ENCODE measurements around the gene CATSPERD. TPM values are rescaled to one million over a fixed set of nuclear protein-coding genes. Genes with fewer than 3 reads are reported as not detected.
"Not testable (repeated sequence)": the region's sequence is repeated elsewhere in the genome, so short reads cannot be mapped to it uniquely, and the experiment has no call there.

The CATSPERD gene
- polyA plus RNA-seq, 2 of the 4 experiments (the other 2 are of a cell fraction): 0.03 TPM; not detected in 1

DNA sequence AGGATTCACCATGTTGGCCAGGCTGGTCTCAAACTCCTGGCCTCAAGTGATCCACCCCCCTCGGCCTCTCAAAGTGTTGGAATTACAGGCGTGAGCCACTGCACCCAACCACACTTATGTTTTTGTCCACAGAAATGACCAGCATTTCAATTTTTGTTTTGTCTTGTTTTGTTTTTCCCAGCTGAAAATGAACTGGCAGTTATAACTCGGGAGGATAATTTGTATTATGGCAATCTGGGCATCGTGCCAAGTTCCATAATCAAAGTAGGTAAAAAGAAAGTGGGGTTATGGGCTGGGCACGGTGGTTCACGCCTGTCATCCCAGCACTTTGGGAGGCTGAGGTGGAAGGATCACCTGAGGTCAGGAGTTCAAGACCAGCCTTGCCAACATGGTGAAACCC is 28.5 kb downstream of the CATSPERD start:
- not testable (repeated sequence) for H3K27ac ChIP-seq; DNase-seq (ENCODE audit: low read depth in 1 of 2, low spot score in 1 of 2); H3K4me2 ChIP-seq; ATAC-seq; H3K4me1 ChIP-seq; FAIRE-seq; H3K4me3 ChIP-seq; H3K9me3 ChIP-seq
- WGBS (ENCODE audit: missing lambda C conversion rate): 41% methylated on average over 6 of the region's 6 CpGs
- POLR2A ChIA-PET: interaction anchor here (0.6 to 0.8 kb wide), 2 partner anchors 29 to 57 kb away, joined by 3 to 6 read pairs; partner anchors contain the start of genes CATSPERD and LONP1
- CTCF ChIA-PET: interaction anchor here (0.7 to 0.8 kb wide), 2 partner anchors 55 to 418 kb away, joined by 3 read pairs; no protein-coding TSS in a partner anchor

- 65% methylated on average over 5 of the region's 5 CpGs for WGBS (ENCODE audit: missing lambda C conversion rate)
Measured at GRCh38 chr19:5749505-5749904, 29.1 kb downstream of the CATSPERD start.

GRCh38 chr19:5751709-5752108 is 31.3 kb downstream of the CATSPERD start:
- FAIRE-seq (no peak), DNase-seq (ENCODE audit: low read depth in 1 of 2, low spot score in 1 of 2) (no peak), ATAC-seq (no peak)
- H3K4me3 ChIP-seq: no peak overlapping the region
- no peak overlapping the region for H3K27ac ChIP-seq
- WGBS (ENCODE audit: missing lambda C conversion rate): 75% methylated on average over 7 of the region's 7 CpGs
- H3K9me3 ChIP-seq: no peaks in the 10 kb centered on the region
- H3K4me1 ChIP-seq: no peaks in the 10 kb centered on the region
- CTCF ChIA-PET: interaction anchor here (1.6 kb wide), 1 partner anchor 53 kb away, joined by 4 read pairs; no protein-coding TSS in a partner anchor
- POLR2A ChIA-PET: no interaction called here
- TF ChIP-seq TP53 (CRISPR knock-in tag; IDR thresholded peaks at IDR 0.05): no peak
- no peak for TF ChIP-seq EHMT2 (IDR thresholded peaks at IDR 0.05; ENCODE audit: low read depth)
- no peak for TF ChIP-seq FOSL2 (IDR thresholded peaks at IDR 0.05)
- no peak for TF ChIP-seq FOSL2 (CRISPR knock-in tag; IDR thresholded peaks at IDR 0.05)
- no peak for TF ChIP-seq RAD21 (conservative IDR thresholded peaks at IDR 0.05 in 1 of 2, IDR thresholded peaks at IDR 0.05 in 1 of 2)
- TF ChIP-seq KDM1A (IDR thresholded peaks at IDR 0.05; ENCODE audit: low read depth): no peak
- H3K4me2 ChIP-seq: no peak overlapping the region

More at GRCh38 chr19:5749505-5749904, 29.1 kb downstream of the CATSPERD start:
- no peaks in the 10 kb centered on the region for H3K9me3 ChIP-seq
- DNase-seq (ENCODE audit: low read depth in 1 of 2, low spot score in 1 of 2): no peak
- no peak for FAIRE-seq
- no peak overlapping the region for H3K4me2 ChIP-seq
- H3K4me1 ChIP-seq: no peaks in the 10 kb centered on the region
- H3K27ac ChIP-seq: no peak overlapping the region
- CTCF ChIA-PET: interaction anchor here (0.7 kb wide), 1 partner anchor 417 kb away, joined by 3 read pairs; no protein-coding TSS in a partner anchor
- H3K4me3 ChIP-seq: no peak overlapping the region
- no peak for ATAC-seq
- no peak for TF ChIP-seq ZNF302 (CRISPR knock-in tag; IDR thresholded peaks at IDR 0.05)
- TF ChIP-seq ATOH8 (CRISPR knock-in tag; IDR thresholded peaks at IDR 0.05; ENCODE audit: low read depth): no peak
- no peak for TF ChIP-seq HOXB5 (CRISPR knock-in tag; IDR thresholded peaks at IDR 0.05)
- no peak for TF ChIP-seq RCOR1 (IDR thresholded peaks at IDR 0.05; ENCODE audit: low read depth, low read length)
- no peak for TF ChIP-seq CHD2 (IDR thresholded peaks at IDR 0.05; ENCODE audit: low read length, partially characterized antibody)
- TF ChIP-seq ESRRA (IDR thresholded peaks at IDR 0.05; ENCODE audit: borderline replicate concordance, low read length): no peak
- no peak for TF ChIP-seq ELK1 (IDR thresholded peaks at IDR 0.05; ENCODE audit: low read depth, low read length)
- TF ChIP-seq KDM1A (IDR thresholded peaks at IDR 0.05; ENCODE audit: low read depth): no peak
- TF ChIP-seq, protein P1, sequence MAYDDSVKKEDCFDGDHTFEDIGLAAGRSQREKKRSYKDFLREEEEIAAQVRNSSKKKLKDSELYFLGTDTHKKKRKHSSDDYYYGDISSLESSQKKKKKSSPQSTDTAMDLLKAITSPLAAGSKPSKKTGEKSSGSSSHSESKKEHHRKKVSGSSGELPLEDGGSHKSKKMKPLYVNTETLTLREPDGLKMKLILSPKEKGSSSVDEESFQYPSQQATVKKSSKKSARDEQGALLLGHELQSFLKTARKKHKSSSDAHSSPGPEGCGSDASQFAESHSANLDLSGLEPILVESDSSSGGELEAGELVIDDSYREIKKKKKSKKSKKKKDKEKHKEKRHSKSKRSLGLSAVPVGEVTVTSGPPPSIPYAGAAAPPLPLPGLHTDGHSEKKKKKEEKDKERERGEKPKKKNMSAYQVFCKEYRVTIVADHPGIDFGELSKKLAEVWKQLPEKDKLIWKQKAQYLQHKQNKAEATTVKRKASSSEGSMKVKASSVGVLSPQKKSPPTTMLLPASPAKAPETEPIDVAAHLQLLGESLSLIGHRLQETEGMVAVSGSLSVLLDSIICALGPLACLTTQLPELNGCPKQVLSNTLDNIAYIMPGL (CRISPR knock-in tag; IDR thresholded peaks at IDR 0.05; ENCODE audit: borderline replicate concordance): no peak
- POLR2A ChIA-PET: no interaction called here

DNA sequence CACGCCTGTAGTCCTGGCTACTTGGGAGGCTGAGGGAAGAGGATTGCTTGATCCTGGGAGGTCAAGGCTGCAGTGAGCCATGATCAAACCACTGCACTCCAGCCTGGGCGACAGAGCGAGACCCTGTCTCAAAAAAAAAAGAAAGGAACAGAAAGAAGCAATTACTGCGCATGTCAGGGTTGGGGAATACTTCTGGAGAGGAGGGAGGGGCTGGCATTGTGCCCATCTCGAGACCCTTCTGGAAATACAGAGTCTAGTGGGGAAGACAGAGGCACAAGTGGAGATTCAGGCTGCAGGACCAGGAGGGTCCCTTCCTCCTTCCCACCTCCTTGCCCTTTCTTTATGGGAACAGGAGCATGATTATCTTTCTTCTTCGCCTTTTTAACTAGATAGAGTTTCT is 33.3 kb downstream of the CATSPERD start:
- WGBS (ENCODE audit: missing lambda C conversion rate): 66% methylated on average over 6 of the region's 6 CpGs
- Histone ChIP-seq H3K9me3 (no peaks in the 10 kb centered on the region), H3K4me1 (no peaks in the 10 kb centered on the region), H3K4me2 (no peak overlapping the region), H3K4me3 (no peak overlapping the region), H3K27ac (no peak overlapping the region)
- ChIA-PET CTCF (no interaction called here), POLR2A (no interaction called here)
- DNase-seq (ENCODE audit: low read depth in 1 of 2, low spot score in 1 of 2) (no peak), ATAC-seq (no peak), FAIRE-seq (no peak)
- TF ChIP-seq ZNF302 (CRISPR knock-in tag; IDR thresholded peaks at IDR 0.05) (no peak), ESRRA (IDR thresholded peaks at IDR 0.05; ENCODE audit: borderline replicate concordance, low read length) (no peak), NR3C1 (IDR thresholded peaks at IDR 0.05) (no peak), KDM1A (IDR thresholded peaks at IDR 0.05; ENCODE audit: low read depth) (no peak), MAX (IDR thresholded peaks at IDR 0.05) (no peak), EP300 (IDR thresholded peaks at IDR 0.05) (no peak), POLR2AphosphoS2 (conservative IDR thresholded peaks at IDR 0.05; ENCODE audit: low read length) (no peak), TP53 (CRISPR knock-in tag; IDR thresholded peaks at IDR 0.05) (no peak), ZC3H11A (IDR thresholded peaks at IDR 0.05) (no peak), RCOR1 (IDR thresholded peaks at IDR 0.05; ENCODE audit: low read depth, low read length) (no peak)
- TF ChIP-seq, protein P1 (CRISPR knock-in tag; IDR thresholded peaks at IDR 0.05; ENCODE audit: borderline replicate concordance): no peak
- TF ChIP-seq, protein P2, sequence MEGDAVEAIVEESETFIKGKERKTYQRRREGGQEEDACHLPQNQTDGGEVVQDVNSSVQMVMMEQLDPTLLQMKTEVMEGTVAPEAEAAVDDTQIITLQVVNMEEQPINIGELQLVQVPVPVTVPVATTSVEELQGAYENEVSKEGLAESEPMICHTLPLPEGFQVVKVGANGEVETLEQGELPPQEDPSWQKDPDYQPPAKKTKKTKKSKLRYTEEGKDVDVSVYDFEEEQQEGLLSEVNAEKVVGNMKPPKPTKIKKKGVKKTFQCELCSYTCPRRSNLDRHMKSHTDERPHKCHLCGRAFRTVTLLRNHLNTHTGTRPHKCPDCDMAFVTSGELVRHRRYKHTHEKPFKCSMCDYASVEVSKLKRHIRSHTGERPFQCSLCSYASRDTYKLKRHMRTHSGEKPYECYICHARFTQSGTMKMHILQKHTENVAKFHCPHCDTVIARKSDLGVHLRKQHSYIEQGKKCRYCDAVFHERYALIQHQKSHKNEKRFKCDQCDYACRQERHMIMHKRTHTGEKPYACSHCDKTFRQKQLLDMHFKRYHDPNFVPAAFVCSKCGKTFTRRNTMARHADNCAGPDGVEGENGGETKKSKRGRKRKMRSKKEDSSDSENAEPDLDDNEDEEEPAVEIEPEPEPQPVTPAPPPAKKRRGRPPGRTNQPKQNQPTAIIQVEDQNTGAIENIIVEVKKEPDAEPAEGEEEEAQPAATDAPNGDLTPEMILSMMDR (IDR thresholded peaks at IDR 0.05): no peak

Data from A549 (cell line).